GM12875 (cell line): ENCODE measurements around the gene ABCA12.
"Not testable (repeated sequence)": the region's sequence is repeated elsewhere in the genome, so short reads cannot be mapped to it uniquely, and the experiment has no call there.

Source experiments
- H3K4me3 ChIP-seq: one replicate; pipeline ENCODE4 v1.5.1; 2011; ENCODE audit warnings: low read depth, low read length, control low read depth
- TF ChIP-seq, protein P1 (sequence below): IDR thresholded peaks from 2 replicates; pipeline ENCODE4 v1.5.1; 2011; ENCODE audit warnings: low read depth, mild to moderate bottlenecking, control low read depth, inconsistent platforms, low read length, moderate library complexity, borderline replicate concordance; ENCODE audit not compliant: insufficient read depth

ABCA12 gene, protein sequence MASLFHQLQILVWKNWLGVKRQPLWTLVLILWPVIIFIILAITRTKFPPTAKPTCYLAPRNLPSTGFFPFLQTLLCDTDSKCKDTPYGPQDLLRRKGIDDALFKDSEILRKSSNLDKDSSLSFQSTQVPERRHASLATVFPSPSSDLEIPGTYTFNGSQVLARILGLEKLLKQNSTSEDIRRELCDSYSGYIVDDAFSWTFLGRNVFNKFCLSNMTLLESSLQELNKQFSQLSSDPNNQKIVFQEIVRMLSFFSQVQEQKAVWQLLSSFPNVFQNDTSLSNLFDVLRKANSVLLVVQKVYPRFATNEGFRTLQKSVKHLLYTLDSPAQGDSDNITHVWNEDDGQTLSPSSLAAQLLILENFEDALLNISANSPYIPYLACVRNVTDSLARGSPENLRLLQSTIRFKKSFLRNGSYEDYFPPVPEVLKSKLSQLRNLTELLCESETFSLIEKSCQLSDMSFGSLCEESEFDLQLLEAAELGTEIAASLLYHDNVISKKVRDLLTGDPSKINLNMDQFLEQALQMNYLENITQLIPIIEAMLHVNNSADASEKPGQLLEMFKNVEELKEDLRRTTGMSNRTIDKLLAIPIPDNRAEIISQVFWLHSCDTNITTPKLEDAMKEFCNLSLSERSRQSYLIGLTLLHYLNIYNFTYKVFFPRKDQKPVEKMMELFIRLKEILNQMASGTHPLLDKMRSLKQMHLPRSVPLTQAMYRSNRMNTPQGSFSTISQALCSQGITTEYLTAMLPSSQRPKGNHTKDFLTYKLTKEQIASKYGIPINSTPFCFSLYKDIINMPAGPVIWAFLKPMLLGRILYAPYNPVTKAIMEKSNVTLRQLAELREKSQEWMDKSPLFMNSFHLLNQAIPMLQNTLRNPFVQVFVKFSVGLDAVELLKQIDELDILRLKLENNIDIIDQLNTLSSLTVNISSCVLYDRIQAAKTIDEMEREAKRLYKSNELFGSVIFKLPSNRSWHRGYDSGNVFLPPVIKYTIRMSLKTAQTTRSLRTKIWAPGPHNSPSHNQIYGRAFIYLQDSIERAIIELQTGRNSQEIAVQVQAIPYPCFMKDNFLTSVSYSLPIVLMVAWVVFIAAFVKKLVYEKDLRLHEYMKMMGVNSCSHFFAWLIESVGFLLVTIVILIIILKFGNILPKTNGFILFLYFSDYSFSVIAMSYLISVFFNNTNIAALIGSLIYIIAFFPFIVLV (N-terminal part only)

DNA sequence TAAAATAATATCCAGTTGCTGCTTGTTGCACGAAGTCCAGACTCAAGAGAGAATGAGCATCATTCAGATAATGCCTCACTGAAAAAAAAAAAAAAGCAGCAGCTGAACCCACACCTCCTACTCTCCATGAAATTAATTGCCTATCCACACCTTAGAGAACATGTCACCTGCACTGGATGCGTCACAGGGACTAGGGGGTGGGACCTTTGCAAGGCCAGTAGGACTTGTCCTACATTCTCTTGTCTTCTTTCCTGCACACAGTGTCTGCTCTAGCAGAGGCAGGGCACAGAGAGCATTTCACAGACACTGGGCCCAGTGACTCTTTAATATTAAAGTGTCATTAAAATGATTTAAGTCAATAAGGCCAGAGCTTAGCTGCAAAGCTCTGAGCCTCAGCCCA, at the start of gene ABCA12:
ABCA12 (minus strand) TSS at position 148 of the 400 bp plus-strand sequence. CDS start 418 bp downstream, outside the sequence.
- TF ChIP-seq, protein P1, sequence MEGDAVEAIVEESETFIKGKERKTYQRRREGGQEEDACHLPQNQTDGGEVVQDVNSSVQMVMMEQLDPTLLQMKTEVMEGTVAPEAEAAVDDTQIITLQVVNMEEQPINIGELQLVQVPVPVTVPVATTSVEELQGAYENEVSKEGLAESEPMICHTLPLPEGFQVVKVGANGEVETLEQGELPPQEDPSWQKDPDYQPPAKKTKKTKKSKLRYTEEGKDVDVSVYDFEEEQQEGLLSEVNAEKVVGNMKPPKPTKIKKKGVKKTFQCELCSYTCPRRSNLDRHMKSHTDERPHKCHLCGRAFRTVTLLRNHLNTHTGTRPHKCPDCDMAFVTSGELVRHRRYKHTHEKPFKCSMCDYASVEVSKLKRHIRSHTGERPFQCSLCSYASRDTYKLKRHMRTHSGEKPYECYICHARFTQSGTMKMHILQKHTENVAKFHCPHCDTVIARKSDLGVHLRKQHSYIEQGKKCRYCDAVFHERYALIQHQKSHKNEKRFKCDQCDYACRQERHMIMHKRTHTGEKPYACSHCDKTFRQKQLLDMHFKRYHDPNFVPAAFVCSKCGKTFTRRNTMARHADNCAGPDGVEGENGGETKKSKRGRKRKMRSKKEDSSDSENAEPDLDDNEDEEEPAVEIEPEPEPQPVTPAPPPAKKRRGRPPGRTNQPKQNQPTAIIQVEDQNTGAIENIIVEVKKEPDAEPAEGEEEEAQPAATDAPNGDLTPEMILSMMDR, result no peak
- H3K4me3 ChIP-seq, result no peak within 1 kb of the TSS

DNA sequence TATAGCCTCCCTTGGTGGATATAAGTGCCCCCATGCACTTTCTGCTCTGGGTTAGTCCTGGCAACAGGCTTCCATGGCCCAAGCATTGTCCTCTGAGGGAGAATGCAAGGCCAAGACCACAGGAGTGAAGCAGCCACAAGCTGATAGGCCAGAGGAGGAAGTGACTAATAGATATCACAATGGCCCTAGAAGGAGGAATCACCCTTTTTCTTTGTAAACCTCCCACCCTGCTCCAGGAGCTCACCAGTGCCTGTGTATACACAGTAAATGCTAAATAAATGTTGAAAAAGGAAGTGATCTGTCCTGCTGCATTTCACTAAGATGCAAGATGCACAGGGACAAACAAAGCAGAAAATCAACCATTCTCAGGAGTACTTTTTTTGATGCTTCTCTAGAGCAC, 49.7 kb upstream of the ABCA12 start:
- TF ChIP-seq, protein P1, result no peak
- no peak overlapping the region for H3K4me3 ChIP-seq

DNA sequence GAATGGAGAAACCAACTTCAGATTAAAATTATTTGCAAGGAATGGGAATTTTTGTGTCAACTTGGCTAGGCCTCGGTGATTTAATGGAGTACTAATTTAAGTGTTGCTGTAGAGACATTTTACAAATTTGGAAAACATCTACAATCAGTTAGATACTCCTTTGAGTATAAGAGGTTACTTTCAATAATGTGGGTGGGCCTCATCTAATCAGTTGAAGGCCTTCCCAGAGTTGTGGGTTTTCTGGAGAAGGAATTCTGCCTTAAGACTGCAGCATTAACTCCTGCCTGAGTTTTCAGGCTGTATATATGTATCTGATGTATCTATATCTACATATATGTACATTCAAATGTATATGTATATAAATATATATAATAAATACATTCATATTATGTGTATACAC, 47.6 kb upstream of the ABCA12 start:
- H3K4me3 ChIP-seq, result no peak overlapping the region
- TF ChIP-seq, protein P1, result no peak

DNA sequence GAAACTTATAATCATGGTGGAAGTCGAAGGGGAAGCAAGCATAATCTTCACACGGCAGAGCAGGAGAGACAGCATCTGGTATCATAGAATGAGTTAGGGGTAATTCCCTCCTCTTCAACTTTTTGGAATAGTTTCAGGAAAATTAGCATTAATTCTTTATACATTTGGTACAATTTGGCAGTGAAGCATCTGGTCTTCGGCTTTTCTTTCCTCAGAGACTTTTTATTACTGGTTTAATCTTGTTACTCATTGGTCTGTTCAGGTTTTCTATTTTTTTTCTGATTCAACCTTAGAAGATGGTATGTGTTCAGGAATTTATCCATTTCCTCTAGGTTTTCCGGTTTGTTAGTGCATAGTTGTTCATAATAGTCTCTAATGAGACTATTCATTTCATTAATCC, 39.7 kb upstream of the ABCA12 start:
- no peak overlapping the region for H3K4me3 ChIP-seq
- TF ChIP-seq, protein P1, result no peak

DNA sequence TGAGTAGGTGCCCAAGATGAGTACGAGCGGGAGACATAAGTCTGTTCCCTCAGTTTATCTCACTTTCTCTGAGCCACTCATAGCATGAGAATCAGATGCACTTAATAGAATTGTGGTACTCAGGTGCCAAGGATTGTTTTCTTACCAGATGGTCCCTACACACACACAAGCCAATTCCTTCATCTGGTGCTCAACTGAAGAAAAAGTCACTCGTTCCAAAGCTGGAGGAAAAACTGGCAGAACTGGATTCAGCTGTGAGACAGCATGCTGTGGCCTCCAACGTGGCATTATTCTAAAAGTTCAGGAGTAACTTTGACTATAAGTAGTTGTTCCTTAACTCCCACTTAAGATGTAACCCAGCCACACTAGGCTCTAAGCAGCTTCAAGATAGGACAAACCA, 33.4 kb upstream of the ABCA12 start:
- TF ChIP-seq, protein P1, result no peak
- no peak overlapping the region for H3K4me3 ChIP-seq

DNA sequence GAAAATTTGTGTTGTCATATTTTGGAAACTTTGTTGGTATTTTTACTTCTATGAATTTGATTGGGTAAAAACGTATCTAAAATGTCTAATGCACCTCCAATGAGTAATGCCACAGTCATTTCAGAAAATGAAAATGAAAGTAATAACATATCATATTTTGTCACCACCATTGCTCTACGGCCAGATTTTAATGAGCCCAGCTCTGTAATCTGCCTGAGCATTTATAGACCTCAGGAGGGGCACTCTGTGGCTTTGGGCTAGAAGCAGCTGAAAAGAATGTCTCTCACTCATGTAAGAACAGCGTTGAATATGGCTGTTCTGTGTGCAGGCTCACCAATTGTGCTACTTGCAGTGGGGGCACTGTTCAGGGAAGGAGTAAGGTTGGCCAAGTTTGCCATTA, 32.7 kb upstream of the ABCA12 start:
- TF ChIP-seq, protein P1, result no peak
- no peak overlapping the region for H3K4me3 ChIP-seq

DNA sequence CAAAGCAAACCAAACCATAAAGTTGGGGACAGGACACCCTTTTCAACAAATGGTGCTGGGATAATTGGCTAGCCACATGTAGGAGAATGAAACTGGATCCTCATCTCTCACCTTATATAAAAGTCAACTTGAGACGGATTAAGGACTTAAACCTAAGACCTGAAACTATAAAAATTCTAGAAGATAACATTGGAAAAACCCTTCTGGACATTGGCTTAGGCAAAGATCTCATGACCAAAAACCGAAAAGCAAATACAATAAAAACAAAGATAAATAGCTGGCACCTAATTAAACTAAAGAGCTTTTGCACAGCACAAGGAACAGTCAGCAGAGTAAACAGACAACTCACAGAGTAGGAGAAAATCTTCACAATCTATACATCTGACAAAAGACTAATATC, 28.1 kb upstream of the ABCA12 start:
- H3K4me3 ChIP-seq, result not testable (repeated sequence)

DNA sequence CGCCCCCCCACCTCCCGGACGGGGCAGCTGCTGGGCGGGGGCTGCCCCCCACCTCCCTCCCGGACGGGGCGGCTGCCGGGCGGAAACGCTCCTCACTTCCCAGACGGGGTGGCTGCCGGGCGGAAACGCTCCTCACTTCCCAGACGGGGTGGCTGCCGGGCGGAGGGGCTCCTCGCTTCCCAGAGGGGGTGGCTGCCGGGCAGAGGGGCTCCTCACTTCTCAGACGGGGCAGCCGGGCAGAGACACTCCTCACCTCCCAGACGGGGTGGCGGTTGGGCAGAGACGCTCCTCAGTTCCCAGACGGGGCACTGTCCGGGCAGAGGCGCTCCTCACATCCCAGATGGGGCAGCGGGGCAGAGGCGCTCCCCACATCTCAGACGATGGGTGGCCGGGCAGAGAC, 24.9 kb upstream of the ABCA12 start:
- not testable (repeated sequence) for H3K4me3 ChIP-seq
